ENCODE measurements around the gene CDKL1. TPM values are rescaled to one million over a fixed set of nuclear protein-coding genes. Genes with fewer than 3 reads are reported as not detected.

CDKL1 gene
- total and polyA plus RNA-seq, 2 of the 13 experiments (the other 11 are each of a cell fraction or from before 2014, with no cell fraction given) = 4.4 to 5.1 TPM

GRCh38 chr14:50343434-50343833 lies 53.2 kb downstream of the CDKL1 start:
- BruUV-seq (replicated peaks) = no TSS peak
- intact Hi-C loops (cut with micrococcal nuclease; ENCODE audit: unreplicated experiment) (loop anchor here (5.0 kb wide), 1 partner anchor 189 kb away; the partner anchor contains the start of gene MAP4K5), in situ Hi-C loops (cut with HindIII; ENCODE audit: extremely low pct_ligation_motif_present, low pct_unique_long_range_greater_than_20kb) (no loop called here)
- H3K9ac ChIP-seq (ENCODE audit: insufficient read depth, low read depth, low read length) = no peak overlapping the region
- no peak overlapping the region for H3K4me3 ChIP-seq (replicated peaks in 1 of 3; ENCODE audit: insufficient read depth in 1 of 3, low read depth in 2 of 3, low read length in 3 of 3)
- 88% methylated on average over 1 of the region's 1 CpG for WGBS (ENCODE audit: low lambda C conversion rate)
- no peaks in the 10 kb centered on the region for H4K20me1 ChIP-seq (ENCODE audit: insufficient read depth, low read length)
- TF ChIP-seq HNRNPLL (IDR thresholded peaks at IDR 0.05; ENCODE audit: low read depth, low read length, poor library complexity, severe bottlenecking) (no peak), ZNF446 (CRISPR knock-in tag; IDR thresholded peaks at IDR 0.05) (no peak), TBP (CRISPR knock-in tag; IDR thresholded peaks at IDR 0.05) (no peak), NFYC (CRISPR knock-in tag; IDR thresholded peaks at IDR 0.05) (no peak), ARHGAP35 (CRISPR knock-in tag; IDR thresholded peaks at IDR 0.05; ENCODE audit: borderline replicate concordance) (no peak), ZNF383 (CRISPR knock-in tag; IDR thresholded peaks at IDR 0.05; ENCODE audit: borderline replicate concordance) (no peak), PRMT3 (CRISPR knock-in tag; IDR thresholded peaks at IDR 0.05; ENCODE audit: borderline replicate concordance, low read depth) (no peak), ZNF24 (IDR thresholded peaks at IDR 0.05) (no peak), POGZ (CRISPR knock-in tag; IDR thresholded peaks at IDR 0.05) (no peak), SAP130 (CRISPR knock-in tag; IDR thresholded peaks at IDR 0.05; ENCODE audit: low read depth) (no peak), SRY (CRISPR knock-in tag; IDR thresholded peaks at IDR 0.05) (no peak), ZNF276 (CRISPR knock-in tag; IDR thresholded peaks at IDR 0.05; ENCODE audit: low read depth) (no peak), ZNF232 (CRISPR knock-in tag; IDR thresholded peaks at IDR 0.05; ENCODE audit: borderline replicate concordance) (no peak), ZNF451 (CRISPR knock-in tag; IDR thresholded peaks at IDR 0.05) (no peak), SMAD1 (CRISPR knock-in tag; IDR thresholded peaks at IDR 0.05; ENCODE audit: borderline replicate concordance, low read depth) (no peak), NFE2L2 (IDR thresholded peaks at IDR 0.05; ENCODE audit: low read length) (no peak), ERF (CRISPR knock-in tag; IDR thresholded peaks at IDR 0.05) (no peak)
- TF ChIP-seq, protein P1, sequence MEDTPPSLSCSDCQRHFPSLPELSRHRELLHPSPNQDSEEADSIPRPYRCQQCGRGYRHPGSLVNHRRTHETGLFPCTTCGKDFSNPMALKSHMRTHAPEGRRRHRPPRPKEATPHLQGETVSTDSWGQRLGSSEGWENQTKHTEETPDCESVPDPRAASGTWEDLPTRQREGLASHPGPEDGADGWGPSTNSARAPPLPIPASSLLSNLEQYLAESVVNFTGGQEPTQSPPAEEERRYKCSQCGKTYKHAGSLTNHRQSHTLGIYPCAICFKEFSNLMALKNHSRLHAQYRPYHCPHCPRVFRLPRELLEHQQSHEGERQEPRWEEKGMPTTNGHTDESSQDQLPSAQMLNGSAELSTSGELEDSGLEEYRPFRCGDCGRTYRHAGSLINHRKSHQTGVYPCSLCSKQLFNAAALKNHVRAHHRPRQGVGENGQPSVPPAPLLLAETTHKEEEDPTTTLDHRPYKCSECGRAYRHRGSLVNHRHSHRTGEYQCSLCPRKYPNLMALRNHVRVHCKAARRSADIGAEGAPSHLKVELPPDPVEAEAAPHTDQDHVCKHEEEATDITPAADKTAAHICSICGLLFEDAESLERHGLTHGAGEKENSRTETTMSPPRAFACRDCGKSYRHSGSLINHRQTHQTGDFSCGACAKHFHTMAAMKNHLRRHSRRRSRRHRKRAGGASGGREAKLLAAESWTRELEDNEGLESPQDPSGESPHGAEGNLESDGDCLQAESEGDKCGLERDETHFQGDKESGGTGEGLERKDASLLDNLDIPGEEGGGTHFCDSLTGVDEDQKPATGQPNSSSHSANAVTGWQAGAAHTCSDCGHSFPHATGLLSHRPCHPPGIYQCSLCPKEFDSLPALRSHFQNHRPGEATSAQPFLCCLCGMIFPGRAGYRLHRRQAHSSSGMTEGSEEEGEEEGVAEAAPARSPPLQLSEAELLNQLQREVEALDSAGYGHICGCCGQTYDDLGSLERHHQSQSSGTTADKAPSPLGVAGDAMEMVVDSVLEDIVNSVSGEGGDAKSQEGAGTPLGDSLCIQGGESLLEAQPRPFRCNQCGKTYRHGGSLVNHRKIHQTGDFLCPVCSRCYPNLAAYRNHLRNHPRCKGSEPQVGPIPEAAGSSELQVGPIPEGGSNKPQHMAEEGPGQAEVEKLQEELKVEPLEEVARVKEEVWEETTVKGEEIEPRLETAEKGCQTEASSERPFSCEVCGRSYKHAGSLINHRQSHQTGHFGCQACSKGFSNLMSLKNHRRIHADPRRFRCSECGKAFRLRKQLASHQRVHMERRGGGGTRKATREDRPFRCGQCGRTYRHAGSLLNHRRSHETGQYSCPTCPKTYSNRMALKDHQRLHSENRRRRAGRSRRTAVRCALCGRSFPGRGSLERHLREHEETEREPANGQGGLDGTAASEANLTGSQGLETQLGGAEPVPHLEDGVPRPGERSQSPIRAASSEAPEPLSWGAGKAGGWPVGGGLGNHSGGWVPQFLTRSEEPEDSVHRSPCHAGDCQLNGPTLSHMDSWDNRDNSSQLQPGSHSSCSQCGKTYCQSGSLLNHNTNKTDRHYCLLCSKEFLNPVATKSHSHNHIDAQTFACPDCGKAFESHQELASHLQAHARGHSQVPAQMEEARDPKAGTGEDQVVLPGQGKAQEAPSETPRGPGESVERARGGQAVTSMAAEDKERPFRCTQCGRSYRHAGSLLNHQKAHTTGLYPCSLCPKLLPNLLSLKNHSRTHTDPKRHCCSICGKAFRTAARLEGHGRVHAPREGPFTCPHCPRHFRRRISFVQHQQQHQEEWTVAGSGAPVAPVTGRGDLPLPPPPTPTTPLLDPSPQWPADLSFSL (CRISPR knock-in tag; IDR thresholded peaks at IDR 0.05) = no peak
- H3K4me1 ChIP-seq (ENCODE audit: insufficient read depth, low read length) = peaks cover 15% of the 10 kb centered on the region
- CTCF ChIA-PET (ENCODE audit: low intra/inter-chr PET ratio, low total read pairs) = no interaction called here
- no peaks in the 10 kb centered on the region for H3K27me3 ChIP-seq (ENCODE audit: control insufficient read depth in 1 of 2, insufficient read depth in 2 of 2, low read length in 2 of 2)
- no peak overlapping the region for H2AFZ ChIP-seq (ENCODE audit: low read length)
- no peaks in the 10 kb centered on the region for H3K79me2 ChIP-seq (ENCODE audit: insufficient read depth, low read length)
- DNase-seq (ENCODE audit: low spot score) = no peak
- no peak for ATAC-seq
- no peaks in the 10 kb centered on the region for H3K9me3 ChIP-seq (ENCODE audit: low read length)
- POLR2A ChIA-PET = interaction anchor here (0.6 kb wide), 1 partner anchor 8 kb away, joined by 3 read pairs; no protein-coding TSS in a partner anchor
- no peak overlapping the region for H3K27ac ChIP-seq (ENCODE audit: extremely low read length, insufficient read depth, low read length)
- FAIRE-seq = no peak
- no peak overlapping the region for H3K4me2 ChIP-seq (ENCODE audit: low read depth, low read length)
- peaks cover 0 to 2% of the 10 kb centered on the region in 2 experiments; a peak in 1 of 5 replicates for H3K36me3 ChIP-seq (replicated peaks in 1 of 2; ENCODE audit: control insufficient read depth in 1 of 2, insufficient read depth in 2 of 2, low read length in 2 of 2)
